ENCODE results near the gene LYSMD2. TPM values are rescaled to one million over a fixed set of nuclear protein-coding genes. Genes with fewer than 3 reads are reported as not detected.

The LYSMD2 gene
- total RNA-seq, 1 experiment from 2014 or later, result 6.0 TPM

- no TSS peak for BruUV-seq (replicated peaks)
- no peaks in the 10 kb centered on the region for H3K79me2 ChIP-seq (ENCODE audit: low read length)
- H3K9me2 ChIP-seq (replicated peaks; ENCODE audit: low read length), result no peaks in the 10 kb centered on the region
- H3F3A ChIP-seq (ENCODE audit: low read length, unreplicated experiment), result no peaks in the 10 kb centered on the region
- no peaks in the 10 kb centered on the region for H3K36me3 ChIP-seq (ENCODE audit: low read depth, low read length)
- intact Hi-C loops (cut with micrococcal nuclease), result loop anchor here (1.0 to 2.0 kb wide), 2 partner anchors 127 to 240 kb away; no protein-coding TSS in a partner anchor
- no peak overlapping the region for H3K27ac ChIP-seq (ENCODE audit: low read length)
- no peaks in the 10 kb centered on the region for H3K9me3 ChIP-seq (ENCODE audit: low read length)
- H4K20me1 ChIP-seq (ENCODE audit: low read length), result no peaks in the 10 kb centered on the region
- ChIA-PET CTCF (interaction anchor here (0.6 to 2.3 kb wide), 7 partner anchors 39 to 140 kb away, joined by 3 to 63 read pairs (median 5); no protein-coding TSS in a partner anchor), POLR2A (ENCODE audit: unreplicated experiment) (interaction anchor here (0.5 to 0.6 kb wide), 2 partner anchors 134 to 337 kb away, joined by 4 to 22 read pairs; no protein-coding TSS in a partner anchor)
- no peak overlapping the region for H3K4me2 ChIP-seq (ENCODE audit: low read length)
- H3K9ac ChIP-seq (ENCODE audit: low read length), result no peak overlapping the region
- no peaks in the 10 kb centered on the region for H3K27me3 ChIP-seq (ENCODE audit: low read length)
- H3K4me3 ChIP-seq (ENCODE audit: low read length), result no peak overlapping the region
- DNase-seq (peak; percentile 78), ATAC-seq (peak; percentile 92)
- peaks cover 12% of the 10 kb centered on the region for H3K4me1 ChIP-seq (ENCODE audit: insufficient read depth, low read length)
- no peak overlapping the region for H2AFZ ChIP-seq (ENCODE audit: low read length)
- TF ChIP-seq EZH2 (IDR thresholded peaks at IDR 0.05; ENCODE audit: low read length, unreplicated experiment), result no peak
- TF ChIP-seq CTCF (conservative IDR thresholded peaks at IDR 0.05; ENCODE audit: low read depth, low read length), result peak; percentile 76
Observed at GRCh38 chr15:51776952-51777569, 39.6 kb upstream of the LYSMD2 start.

- Histone ChIP-seq H3K4me3 (ENCODE audit: low read length) (no peak overlapping the region), H2AFZ (ENCODE audit: low read length) (no peak overlapping the region), H3K36me3 (ENCODE audit: low read depth, low read length) (no peaks in the 10 kb centered on the region), H3K9me2 (replicated peaks; ENCODE audit: low read length) (no peaks in the 10 kb centered on the region), H3K27me3 (ENCODE audit: low read length) (no peaks in the 10 kb centered on the region), H3K27ac (ENCODE audit: low read length) (no peak overlapping the region), H3K9me3 (ENCODE audit: low read length) (no peaks in the 10 kb centered on the region), H3K4me2 (ENCODE audit: low read length) (no peak overlapping the region), H3K79me2 (ENCODE audit: low read length) (no peaks in the 10 kb centered on the region), H3F3A (ENCODE audit: low read length, unreplicated experiment) (no peaks in the 10 kb centered on the region), H4K20me1 (ENCODE audit: low read length) (no peaks in the 10 kb centered on the region), H3K9ac (ENCODE audit: low read length) (no peak overlapping the region), H3K4me1 (ENCODE audit: insufficient read depth, low read length) (peaks cover 10% of the 10 kb centered on the region)
- ChIA-PET CTCF (interaction anchor here (0.6 to 2.3 kb wide), 4 partner anchors 38 to 126 kb away, joined by 3 to 63 read pairs (median 4); no protein-coding TSS in a partner anchor), POLR2A (ENCODE audit: unreplicated experiment) (no interaction called here)
- ATAC-seq (peak; percentile 47; the same call in 1 of the 2 replicates), DNase-seq (peak; percentile 64)
- intact Hi-C loops (cut with micrococcal nuclease), result loop anchor here (2.0 kb wide), 1 partner anchor 239 kb away; no protein-coding TSS in a partner anchor
- no TSS peak for BruUV-seq (replicated peaks)
- TF ChIP-seq EZH2 (IDR thresholded peaks at IDR 0.05; ENCODE audit: low read length, unreplicated experiment) (no peak), CTCF (conservative IDR thresholded peaks at IDR 0.05; ENCODE audit: low read depth, low read length) (peak; percentile 76)
Observed at GRCh38 chr15:51775967-51776816, 38.7 kb upstream of the LYSMD2 start.

GRCh38 chr15:51774916-51775315 is 37.5 kb upstream of the LYSMD2 start:
- Histone ChIP-seq H3K9me3 (ENCODE audit: low read length) (no peaks in the 10 kb centered on the region), H2AFZ (ENCODE audit: low read length) (no peak overlapping the region), H3K27me3 (ENCODE audit: low read length) (no peaks in the 10 kb centered on the region), H3K9me2 (replicated peaks; ENCODE audit: low read length) (no peaks in the 10 kb centered on the region), H3F3A (ENCODE audit: low read length, unreplicated experiment) (no peaks in the 10 kb centered on the region), H3K9ac (ENCODE audit: low read length) (no peak overlapping the region), H3K4me3 (ENCODE audit: low read length) (no peak overlapping the region), H3K79me2 (ENCODE audit: low read length) (no peaks in the 10 kb centered on the region), H4K20me1 (ENCODE audit: low read length) (no peaks in the 10 kb centered on the region), H3K27ac (ENCODE audit: low read length) (no peak overlapping the region), H3K4me1 (ENCODE audit: insufficient read depth, low read length) (no peaks in the 10 kb centered on the region), H3K36me3 (ENCODE audit: low read depth, low read length) (no peaks in the 10 kb centered on the region), H3K4me2 (ENCODE audit: low read length) (no peak overlapping the region)
- ChIA-PET CTCF (no interaction called here), POLR2A (ENCODE audit: unreplicated experiment) (no interaction called here)
- intact Hi-C loops (cut with micrococcal nuclease), result no loop called here
- no TSS peak for BruUV-seq (replicated peaks)
- no peak for ATAC-seq
- TF ChIP-seq EZH2 (IDR thresholded peaks at IDR 0.05; ENCODE audit: low read length, unreplicated experiment) (no peak), EZH2phosphoT487 (IDR thresholded peaks at IDR 0.05; ENCODE audit: borderline replicate concordance, low read length) (no peak), CTCF (conservative IDR thresholded peaks at IDR 0.05; ENCODE audit: low read depth, low read length) (no peak)
- DNase-seq, result no peak
